Loucy (cell line): ENCODE measurements around the gene TARBP2.
"Not testable (repeated sequence)": the region's sequence is repeated elsewhere in the genome, so short reads cannot be mapped to it uniquely, and the experiment has no call there.

Experiments used
- CTCF ChIP-seq: fragments of 200-600 bp; sonication (generic); conservative IDR thresholded peaks from 2 replicates; pipeline ENCODE4 v1.5.1; 2014; ENCODE audit warnings: mild to moderate bottlenecking, antibody characterized with exemption, low read length
- EZH2phosphoT487 ChIP-seq: fragments of 200-600 bp; IDR thresholded peaks from 2 replicates; pipeline ENCODE4 v1.6.1; 2018; ENCODE audit warnings: antibody characterized with exemption, mild to moderate bottlenecking, moderate library complexity, borderline replicate concordance

GRCh38 chr12:53548354-53548753, 47.3 kb downstream of the TARBP2 start:
- TF ChIP-seq CTCF, EZH2phosphoT487: not testable (repeated sequence)
